Measurements from ENCODE around the gene ZNF646. TPM values are rescaled to one million over a fixed set of nuclear protein-coding genes. Genes with fewer than 3 reads are reported as not detected.

The ZNF646 gene
- total and polyA plus RNA-seq, 2 of the 13 experiments (the other 11 are each of a cell fraction or from before 2014, with no cell fraction given): 3.4 to 10.9 TPM

- TF ChIP-seq MTERF4 (CRISPR knock-in tag; IDR thresholded peaks at IDR 0.05) (peak; percentile 68; the same call in 1 of the 2 replicates), HOXA5 (CRISPR knock-in tag; IDR thresholded peaks at IDR 0.05) (peak; percentile 82), SAFB2 (CRISPR knock-in tag; IDR thresholded peaks at IDR 0.05; ENCODE audit: borderline replicate concordance, low read depth) (no peak), HIVEP1 (CRISPR knock-in tag; IDR thresholded peaks at IDR 0.05) (peak; percentile 42), PHF8 (CRISPR knock-in tag; IDR thresholded peaks at IDR 0.05) (peak; percentile 51; the same call in 1 of the 2 replicates), NFKBIZ (CRISPR knock-in tag; IDR thresholded peaks at IDR 0.05) (peak; percentile 18; the same call in 1 of the 2 replicates), ZSCAN31 (CRISPR knock-in tag; IDR thresholded peaks at IDR 0.05; ENCODE audit: low read depth) (peak; percentile 88), ZNF224 (CRISPR knock-in tag; IDR thresholded peaks at IDR 0.05) (peak; percentile 94), MBNL3 (CRISPR knock-in tag; conservative IDR thresholded peaks at IDR 0.05) (no peak), SKI (IDR thresholded peaks at IDR 0.05; ENCODE audit: partially characterized antibody) (no peak), ZFP37 (CRISPR knock-in tag; IDR thresholded peaks at IDR 0.05; ENCODE audit: borderline replicate concordance) (peak; percentile 86), ETS1 (CRISPR knock-in tag; IDR thresholded peaks at IDR 0.05) (no peak), PAX8 (CRISPR knock-in tag; IDR thresholded peaks at IDR 0.05; ENCODE audit: borderline replicate concordance) (no peak), ZBTB1 (CRISPR knock-in tag; IDR thresholded peaks at IDR 0.05; ENCODE audit: borderline replicate concordance) (0 out of 2 replicates have a peak, but pooled peaks have one; percentile 7), POLR2A (IDR thresholded peaks at IDR 0.05; ENCODE audit: insufficient read depth in 1 of 2, low read depth in 2 of 2, low read length in 2 of 2) (peak; percentile 95 to 97), MLXIP (CRISPR knock-in tag; IDR thresholded peaks at IDR 0.05; ENCODE audit: borderline replicate concordance) (no peak), GRHL1 (CRISPR knock-in tag; conservative IDR thresholded peaks at IDR 0.05) (no peak), REPIN1 (CRISPR knock-in tag; IDR thresholded peaks at IDR 0.05; ENCODE audit: borderline replicate concordance, low read depth) (no peak), NFATC3 (CRISPR knock-in tag; IDR thresholded peaks at IDR 0.05) (no peak; the same call in 1 of the 2 replicates), BCL3 (CRISPR knock-in tag; IDR thresholded peaks at IDR 0.05) (peak; percentile 92), TRIM24 (CRISPR knock-in tag; IDR thresholded peaks at IDR 0.05) (no peak), KDM1A (CRISPR knock-in tag; IDR thresholded peaks at IDR 0.05) (no peak)
These were observed 40.3 kb upstream of the ZNF646 start (continued) for GRCh38 chr16:31033709-31034492.
